ENCODE data around the gene ATP4B.
"Not testable (repeated sequence)": the region's sequence is repeated elsewhere in the genome, so short reads cannot be mapped to it uniquely, and the experiment has no call there.

Gene ATP4B

DNA sequence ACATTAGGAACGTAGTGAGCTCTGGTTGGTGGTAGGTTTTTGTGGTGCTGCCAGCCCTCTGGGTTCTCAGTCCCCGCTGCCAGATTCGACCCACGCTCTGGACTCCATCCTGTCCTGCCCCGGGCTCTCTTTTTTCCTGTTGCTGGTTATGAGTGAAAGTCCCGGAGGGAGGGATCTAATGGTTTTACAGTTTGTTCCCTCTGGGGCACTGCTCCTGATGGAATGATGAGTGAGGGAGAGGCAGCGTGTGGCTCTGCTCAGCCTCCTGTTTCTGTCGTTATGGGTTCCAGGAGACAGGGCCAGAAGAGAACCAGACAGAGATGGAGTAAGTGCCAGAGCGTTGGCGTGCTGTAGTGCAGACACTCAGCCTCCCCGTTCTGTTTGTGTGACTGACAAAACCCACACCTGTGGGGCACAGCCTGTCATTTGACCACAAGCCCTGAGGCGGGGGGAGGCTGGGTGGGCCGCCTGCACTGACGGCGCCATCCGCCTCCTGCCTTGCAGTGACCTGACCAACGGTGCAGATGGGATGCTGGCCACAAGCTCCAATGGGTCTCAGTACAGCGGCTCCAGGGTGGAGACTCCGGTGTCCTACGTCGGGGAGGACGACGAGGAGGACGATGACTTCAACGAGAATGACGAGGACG lies 18.3 kb downstream of the ATP4B start:
- no peak for DNase-seq

DNA sequence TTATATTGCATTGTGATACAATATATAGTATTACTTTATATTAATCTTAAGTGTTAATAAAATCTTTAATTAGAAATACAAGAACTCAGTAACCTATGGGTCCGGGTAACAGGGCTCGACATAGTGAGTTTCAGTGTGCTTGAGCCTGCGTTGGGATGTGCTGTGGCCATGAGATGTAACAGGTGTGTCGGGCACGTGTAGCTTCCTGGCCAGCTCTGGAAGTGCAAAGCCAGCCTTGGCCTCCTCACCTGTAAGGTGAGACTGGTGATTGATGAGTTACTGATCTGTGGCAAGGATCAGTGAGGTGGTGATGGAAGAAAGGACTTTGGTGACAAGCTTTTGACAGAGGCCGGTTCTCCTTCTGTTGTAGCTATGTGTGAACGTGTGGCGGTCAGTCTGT lies 19.2 kb downstream of the ATP4B start:
- no peak for DNase-seq

DNA sequence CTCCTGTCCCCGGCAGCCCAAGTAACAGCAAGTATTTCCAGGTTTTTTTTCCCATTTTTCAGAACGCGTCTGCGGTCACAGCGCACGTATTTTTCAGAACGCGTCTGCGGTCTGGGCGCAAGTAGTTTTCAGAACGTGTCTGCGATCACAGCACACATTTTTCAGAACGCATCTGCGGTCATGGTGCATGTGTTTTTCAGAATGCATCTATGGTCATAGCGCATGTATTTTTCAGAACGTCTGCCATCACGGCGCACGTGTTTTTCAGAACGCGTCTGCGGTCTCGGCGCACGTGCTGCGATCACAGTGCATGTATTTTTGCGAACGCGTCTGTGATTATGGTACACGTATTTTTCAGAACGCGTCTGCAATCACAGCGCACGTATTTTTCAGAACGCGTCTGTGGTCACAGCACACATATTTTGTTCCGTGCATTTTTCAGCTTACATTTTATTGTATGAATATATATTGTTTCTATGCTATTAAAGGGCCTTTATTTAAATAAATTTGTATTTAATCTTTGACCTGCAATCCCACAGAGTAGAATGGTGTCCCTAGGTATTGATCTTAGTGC lies 19.7 kb downstream of the ATP4B start:
- DNase-seq = no peak

- no peak for DNase-seq
Measured at GRCh38 chr13:113637262-113638160, 20.5 kb downstream of the ATP4B start.

- DNase-seq = no peak
Measured at GRCh38 chr13:113636266-113636963, 21.6 kb downstream of the ATP4B start.

DNA sequence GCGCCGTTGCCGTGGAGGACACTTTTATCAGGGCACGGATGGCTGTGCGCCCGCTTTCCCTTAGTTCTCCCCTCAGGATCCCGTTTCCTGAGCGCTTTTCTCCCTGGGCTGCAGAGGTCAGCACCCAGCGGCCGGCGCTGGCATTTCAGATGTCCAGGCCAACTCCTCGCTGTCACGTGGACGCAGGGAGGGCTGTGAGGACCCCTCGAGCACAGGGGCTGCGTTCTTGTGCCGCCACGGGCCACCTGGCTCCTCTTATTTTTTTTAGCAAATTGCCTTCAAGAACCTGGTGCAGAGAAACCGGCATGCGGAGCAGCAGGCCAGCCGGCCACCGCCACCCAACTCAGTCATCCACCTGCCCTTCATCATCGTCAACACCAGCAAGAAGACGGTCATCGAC lies 22.3 kb downstream of the ATP4B start:
- no peak for DNase-seq

- DNase-seq = no peak
Measured at GRCh38 chr13:113635048-113635420, 23.0 kb downstream of the ATP4B start.

GRCh38 chr13:113634279-113635047 lies 23.5 kb downstream of the ATP4B start:
- no peak for DNase-seq

DNA sequence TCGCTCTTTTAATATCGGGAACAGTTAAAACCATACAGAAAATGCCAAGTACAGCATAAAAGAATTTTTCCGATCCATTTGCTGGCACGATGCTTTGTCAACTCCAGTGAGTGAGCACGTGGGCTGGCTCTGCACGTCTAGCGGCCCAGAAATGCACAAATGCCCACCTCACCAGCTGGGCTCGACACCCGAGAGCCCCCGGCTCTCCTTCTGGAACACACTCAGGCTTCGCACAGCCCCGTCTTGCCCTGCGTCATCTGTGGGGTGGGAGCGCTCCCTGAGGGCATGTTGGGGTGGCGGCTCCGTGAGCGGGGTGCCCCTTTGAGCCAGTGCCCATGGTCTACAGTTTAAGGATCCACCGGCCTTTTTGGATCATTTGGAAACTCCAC lies 24.5 kb downstream of the ATP4B start:
- DNase-seq = no peak

GRCh38 chr13:113632706-113633484 lies 25.1 kb downstream of the ATP4B start:
- no peak for DNase-seq

GRCh38 chr13:113631341-113632095 lies 26.5 kb downstream of the ATP4B start:
- DNase-seq = peak in 2 of 3 experiments; percentile 88 to 96

DNA sequence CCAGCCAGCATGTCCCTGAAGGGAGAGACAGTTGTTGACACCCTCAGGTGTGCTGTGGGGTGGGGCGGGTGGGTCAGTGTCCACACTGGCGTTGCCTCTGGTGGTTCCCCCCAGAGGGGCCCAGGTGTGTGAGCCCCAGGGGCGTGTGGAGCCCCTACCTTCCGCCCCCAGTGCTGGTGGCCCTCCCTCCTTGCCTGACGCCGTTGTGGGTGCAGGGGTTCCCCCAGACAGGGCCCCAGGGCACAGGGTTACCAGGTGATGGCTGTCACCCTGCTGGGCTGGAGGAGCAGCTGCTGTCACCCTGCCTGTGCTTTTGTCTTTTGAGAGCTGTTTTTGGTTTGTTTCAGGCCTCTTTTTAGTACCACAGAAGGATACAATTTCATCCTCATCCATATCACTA lies 27.2 kb downstream of the ATP4B start:
- DNase-seq = peak in 2 of 3 experiments; percentile 90 to 96

DNA sequence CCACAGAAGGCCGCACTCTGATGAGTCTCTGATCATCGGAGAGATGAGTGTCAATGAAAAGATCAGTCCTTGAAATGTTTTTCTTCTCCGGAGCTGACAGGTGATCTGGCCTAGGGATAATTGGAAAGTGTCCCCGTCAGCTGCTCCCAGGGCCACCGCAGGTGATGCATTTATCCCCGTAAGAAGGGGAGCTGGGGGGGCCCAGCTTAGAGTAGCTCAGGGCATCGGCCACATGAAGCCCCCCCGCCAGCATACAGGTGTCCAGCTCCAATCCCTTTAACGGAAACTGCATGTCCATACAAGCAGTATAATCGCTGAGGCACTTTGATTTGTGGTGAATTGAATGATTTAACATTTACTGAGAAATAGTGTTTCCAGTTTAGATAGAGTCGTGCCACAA lies 27.7 kb downstream of the ATP4B start:
- peak in 2 of 3 experiments; percentile 90 to 96 for DNase-seq

DNA sequence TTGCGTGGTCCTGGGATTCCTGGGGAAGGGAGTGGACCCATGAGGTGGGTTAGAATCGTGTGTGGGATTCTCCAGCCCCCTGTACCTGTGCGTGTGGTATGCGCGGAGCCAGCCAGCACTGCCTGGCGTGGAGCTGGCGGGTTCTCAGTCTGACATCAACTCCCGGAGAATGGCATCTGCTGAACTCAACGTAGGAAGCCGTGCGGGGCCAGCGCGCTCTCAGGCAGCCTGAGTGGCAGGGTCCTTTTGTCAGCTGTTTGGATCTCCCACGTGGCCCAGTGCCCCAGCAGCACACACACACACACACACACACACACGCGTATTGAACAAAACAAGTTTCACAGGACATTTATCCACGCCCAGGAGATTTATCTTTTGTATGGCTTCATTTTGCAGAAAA lies 28.1 kb downstream of the ATP4B start:
- peak in 2 of 3 experiments; percentile 90 to 95 for DNase-seq

DNA sequence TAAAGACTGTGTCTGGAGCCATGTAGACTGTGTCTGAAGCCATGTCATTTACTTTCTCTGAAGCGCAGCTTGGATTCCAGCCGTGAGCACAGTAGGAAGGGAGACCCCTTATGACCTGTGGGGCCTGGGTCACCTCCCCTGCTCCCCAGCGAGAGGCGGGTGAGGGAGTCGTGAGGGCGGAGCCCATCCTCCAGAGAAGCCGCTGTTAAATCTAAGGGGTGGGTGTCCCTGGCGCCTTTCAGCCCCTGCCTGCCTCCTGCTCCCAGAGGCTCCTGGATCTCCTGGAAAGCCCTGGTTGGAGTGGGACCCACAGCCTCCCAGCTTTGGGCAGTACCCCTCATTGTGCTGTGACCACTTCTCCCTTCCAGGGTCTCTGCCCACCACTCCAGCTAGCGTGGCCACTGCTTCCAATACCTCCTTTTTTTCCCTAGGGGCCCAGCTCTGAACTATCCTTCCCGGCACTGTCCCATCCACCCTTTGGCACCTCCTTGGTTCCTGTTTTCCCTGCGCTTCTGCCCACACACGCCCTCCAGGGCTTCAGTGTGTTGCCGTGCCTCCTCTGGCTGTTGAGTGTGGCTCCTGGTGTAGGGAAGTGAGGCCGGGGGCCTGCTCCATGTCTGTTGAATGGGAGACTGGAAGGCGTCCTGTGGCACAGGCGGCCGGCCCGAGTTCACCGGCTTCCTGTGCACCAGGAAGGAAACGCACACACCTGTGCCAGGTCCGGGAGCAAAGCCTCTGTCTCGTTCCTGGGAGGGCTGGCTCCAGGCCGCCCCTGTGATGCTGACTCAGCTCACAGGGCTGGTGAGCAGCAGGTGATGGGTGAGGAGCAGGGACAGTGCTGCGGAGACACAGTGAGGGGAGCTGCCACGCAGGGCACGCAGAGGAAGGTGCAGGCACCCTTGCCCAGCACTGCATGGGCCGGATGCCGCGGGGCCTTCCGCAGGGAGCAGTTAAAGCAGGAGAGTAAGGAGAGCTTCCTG lies 29.4 kb downstream of the ATP4B start:
- DNase-seq = peak in 2 of 3 experiments; percentile 50 to 70

GRCh38 chr13:113627136-113627535 lies 30.9 kb downstream of the ATP4B start:
- no peak for DNase-seq

DNA sequence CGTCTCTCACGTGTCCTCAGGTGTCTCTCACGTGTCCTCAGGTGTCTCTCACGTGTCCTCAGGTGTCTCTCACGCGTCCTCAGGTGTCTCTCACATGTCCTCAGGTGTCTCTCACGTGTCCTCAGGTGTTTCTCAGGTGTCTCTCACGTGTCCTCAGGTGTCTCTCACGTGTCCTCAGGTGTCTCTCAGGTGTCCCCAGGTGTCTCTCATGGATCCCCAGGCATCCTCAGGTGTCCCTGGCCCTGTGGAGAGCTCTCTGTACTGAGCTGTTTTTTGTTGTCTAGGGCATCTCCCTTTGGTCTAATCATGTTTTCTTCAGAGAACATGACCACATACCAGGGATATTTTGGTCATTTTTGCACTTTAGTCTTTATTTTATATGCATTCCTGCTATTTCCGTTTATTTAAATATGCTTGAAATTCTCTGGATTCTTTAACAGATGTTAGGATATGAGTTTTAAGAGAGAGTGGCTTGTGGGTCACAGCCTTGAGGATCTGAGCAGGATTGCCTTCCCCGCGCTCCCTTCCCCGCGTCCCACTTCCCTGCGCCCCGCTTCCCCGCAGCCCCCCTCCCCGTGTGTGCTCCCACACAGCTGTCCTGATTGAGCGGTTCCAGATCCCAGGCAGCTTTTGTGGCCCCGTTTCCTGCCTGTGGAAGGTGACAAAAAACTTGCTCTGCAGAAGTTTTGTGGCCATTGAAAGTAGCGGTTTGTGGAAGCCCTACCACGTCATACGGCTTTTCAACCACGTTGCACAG lies 31.9 kb downstream of the ATP4B start:
- DNase-seq = no peak

GRCh38 chr13:113624640-113625304 lies 33.2 kb downstream of the ATP4B start:
- DNase-seq = not testable (repeated sequence)

Measured in NCI-H1417 (cell line).